OCI-LY7 (cell line): Measurements from ENCODE around the gene STK38L. TPM values are rescaled to one million over a fixed set of nuclear protein-coding genes. Genes with fewer than 3 reads are reported as not detected.

Source experiments
- BruUV-seq: library from RNA; stranded (reverse); fragments of 400-500 nt; replicated peaks from 2 replicates; lab custom pipeline; 2021; lab: Mats Ljungman, UMichigan
- CTCF ChIA-PET: fragments of 300-600 bp; sonication (Branson Sonifier 250); formaldehyde crosslinking; loops from one replicate; lab custom pipeline; 2022; ENCODE audit warnings: antibody characterized with exemption; ENCODE audit not compliant: unreplicated experiment; lab: Charles Lee
- POLR2A ChIA-PET: fragments of 300-600 bp; sonication (Branson Sonifier 250); formaldehyde crosslinking; loops from one replicate; lab custom pipeline; 2022; ENCODE audit warnings: antibody characterized with exemption; lab: Charles Lee
- DNase-seq: peaks from one replicate; pipeline ENCODE4 v3.0.0-alpha.2; 2015; ENCODE audit warnings: low spot score
- H2AFZ ChIP-seq: fragments of 200-600 bp; sonication (generic), shearing (Covaris generic); 2 replicates; pipeline ENCODE4 v1.6.1; 2014; ENCODE audit warnings: mild to moderate bottlenecking, antibody characterized with exemption, low read length, moderate library complexity
- H3K27ac ChIP-seq: fragments of 200-600 bp; sonication (generic); 2 replicates; pipeline ENCODE4 v1.5.1; 2014; ENCODE audit warnings: mixed run types, low read depth, mild to moderate bottlenecking, moderate library complexity, low read length, inconsistent platforms; ENCODE audit not compliant: poor library complexity, severe bottlenecking
- H3K36me3 ChIP-seq: fragments of 200-600 bp; sonication (generic); 2 replicates; pipeline ENCODE4 v1.6.1; 2014; ENCODE audit warnings: mild to moderate bottlenecking, antibody characterized with exemption, low read length, moderate library complexity, mixed read lengths; ENCODE audit not compliant: insufficient read depth
- H3K4me1 ChIP-seq: fragments of 200-600 bp; sonication (generic); 2 replicates; pipeline ENCODE4 v1.5.1; 2014; ENCODE audit warnings: mild to moderate bottlenecking, low read length; ENCODE audit not compliant: insufficient read depth, poor library complexity, severe bottlenecking
- H3K4me2 ChIP-seq: fragments of 200-600 bp; sonication (generic); 2 replicates; pipeline ENCODE4 v1.6.1; 2014; ENCODE audit warnings: mild to moderate bottlenecking, low read length
- H3K4me3 ChIP-seq: fragments of 200-600 bp; sonication (generic); 2 replicates; pipeline ENCODE4 v1.5.1; 2014; ENCODE audit warnings: mild to moderate bottlenecking, low read depth, low read length; ENCODE audit not compliant: poor library complexity, severe bottlenecking
- H3K79me2 ChIP-seq: fragments of 200-600 bp; sonication (generic); 2 replicates; pipeline ENCODE4 v1.6.1; 2016; ENCODE audit warnings: low read depth, mild to moderate bottlenecking, low read length, moderate library complexity, mixed read lengths; ENCODE audit not compliant: insufficient read depth
- H3K9me2 ChIP-seq: fragments of 200-600 bp; sonication (generic); 2 replicates; pipeline ENCODE4 v1.6.1; 2016; ENCODE audit warnings: mild to moderate bottlenecking, low read length, mixed read lengths; ENCODE audit not compliant: insufficient read depth
- H3K9me3 ChIP-seq: fragments of 200-600 bp; sonication (generic); 2 replicates; pipeline ENCODE4 v1.6.1; 2014; ENCODE audit warnings: mild to moderate bottlenecking, mixed run types, low read length, mixed read lengths
- H4K20me1 ChIP-seq: fragments of 200-600 bp; sonication (generic); 2 replicates; pipeline ENCODE4 v1.6.1; 2014; ENCODE audit warnings: mild to moderate bottlenecking, antibody characterized with exemption, low read length, moderate library complexity, mixed read lengths; ENCODE audit not compliant: insufficient read depth
- CTCF ChIP-seq: fragments of 200-600 bp; sonication (generic); conservative IDR thresholded peaks from 2 replicates; pipeline ENCODE4 v1.5.1; 2014; ENCODE audit warnings: mild to moderate bottlenecking, antibody characterized with exemption, low read length, moderate library complexity, mixed read lengths
- EZH2phosphoT487 ChIP-seq: fragments of 200-600 bp; sonication (generic); IDR thresholded peaks from 2 replicates; pipeline ENCODE4 v1.6.1; 2018; ENCODE audit warnings: low read depth, borderline replicate concordance, mild to moderate bottlenecking, mixed run types, antibody characterized with exemption, low read length, moderate library complexity, mixed read lengths
- intact Hi-C: fragments of 100-400 bp; cut with micrococcal nuclease; formaldehyde crosslinking; loops from one replicate; pipeline ENCODE4 v1.10.0; 2022; ENCODE audit not compliant: unreplicated experiment
- total RNA-seq, 2 experiments: library from RNA; depleted of rRNA in 1 of 2; stranded (reverse); fragments of >200 nt in 1 of 2; shearing (Covaris generic) in 1 of 2; gene quantifications; 2 replicates each; pipeline ENCODE4 v1.2.3, GENCODE V29; 2014 to 2022

STK38L gene
- total RNA-seq, 2 experiments from 2014 or later, result 15.2 to 29.9 TPM

- Histone ChIP-seq H3K36me3 (no peaks in the 10 kb centered on the region), H3K9me3 (no peaks in the 10 kb centered on the region), H2AFZ (no peak overlapping the region), H3K4me3 (no peak overlapping the region), H3K4me2 (no peak overlapping the region), H3K4me1 (no peaks in the 10 kb centered on the region), H4K20me1 (no peaks in the 10 kb centered on the region), H3K79me2 (no peaks in the 10 kb centered on the region), H3K9me2 (no peaks in the 10 kb centered on the region), H3K27ac (no peak overlapping the region)
- no peak for DNase-seq
- ChIA-PET CTCF (no interaction called here), POLR2A (interaction anchor here (0.7 to 1.5 kb wide), 2 partner anchors 36 to 100 kb away, joined by 3 to 4 read pairs; no protein-coding TSS in a partner anchor)
- BruUV-seq, result no TSS peak
- intact Hi-C loops, result no loop called here
- no peak for TF ChIP-seq CTCF
- no peak for TF ChIP-seq EZH2phosphoT487
Observed at GRCh38 chr12:27213304-27213703, 30.8 kb upstream of the STK38L start.

DNA sequence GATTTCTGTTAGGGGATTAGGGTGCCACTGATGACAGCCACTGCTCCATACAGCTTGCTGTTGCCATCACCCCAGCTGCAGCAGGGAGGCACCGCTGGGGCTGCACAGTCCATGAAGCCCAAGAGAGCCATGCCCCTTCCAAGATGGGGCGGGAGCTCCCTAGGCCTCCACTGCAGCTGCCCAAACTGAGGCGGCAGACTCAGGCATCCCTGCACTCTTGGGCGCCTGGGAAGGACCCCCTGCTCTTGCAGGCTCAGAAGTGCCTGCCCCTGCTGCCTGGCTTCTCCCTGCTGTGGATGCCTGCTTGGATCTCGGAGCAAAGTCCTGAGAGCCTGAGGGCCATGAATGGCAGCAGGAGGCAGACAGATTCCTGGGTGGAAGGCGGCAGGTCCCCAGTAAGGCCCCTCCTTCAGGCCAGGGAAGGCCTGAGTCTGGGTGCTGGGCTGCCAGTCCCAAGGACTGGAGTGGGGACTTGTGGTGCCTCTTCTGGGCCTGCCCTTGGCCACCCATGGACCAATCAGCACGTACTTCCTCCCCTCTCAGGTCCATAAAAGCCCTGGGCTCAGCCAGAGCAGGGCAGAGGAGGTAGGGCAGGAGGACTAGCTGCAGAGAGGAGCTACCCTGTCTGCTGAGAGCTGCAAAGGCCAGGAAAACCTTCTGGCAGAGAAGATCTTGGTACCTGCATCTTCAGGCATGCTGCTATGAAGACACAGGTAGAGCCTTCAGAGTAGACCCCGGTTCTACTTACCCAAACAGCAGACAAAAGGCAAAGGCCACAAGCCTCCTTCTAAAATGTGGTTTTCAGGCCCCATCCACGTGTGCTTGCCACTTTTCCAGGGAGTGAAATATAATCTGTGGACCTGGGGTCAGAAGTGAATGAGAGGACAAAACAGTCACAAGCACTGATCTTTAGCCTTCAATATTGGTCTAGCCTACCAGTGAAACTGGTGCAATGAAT, 30.0 kb upstream of the STK38L start:
- no peak overlapping the region for H3K4me3 ChIP-seq
- intact Hi-C loops, result no loop called here
- no peaks in the 10 kb centered on the region for H3K9me2 ChIP-seq
- H3K4me2 ChIP-seq, result no peak overlapping the region
- H3K9me3 ChIP-seq, result no peaks in the 10 kb centered on the region
- H4K20me1 ChIP-seq, result no peaks in the 10 kb centered on the region
- H2AFZ ChIP-seq, result no peak overlapping the region
- BruUV-seq, result no TSS peak
- DNase-seq, result no peak
- H3K36me3 ChIP-seq, result no peaks in the 10 kb centered on the region
- no peaks in the 10 kb centered on the region for H3K4me1 ChIP-seq
- ChIA-PET POLR2A (no interaction called here), CTCF (no interaction called here)
- TF ChIP-seq EZH2phosphoT487 (no peak), CTCF (no peak)
- H3K79me2 ChIP-seq, result no peaks in the 10 kb centered on the region
- no peak overlapping the region for H3K27ac ChIP-seq

DNA sequence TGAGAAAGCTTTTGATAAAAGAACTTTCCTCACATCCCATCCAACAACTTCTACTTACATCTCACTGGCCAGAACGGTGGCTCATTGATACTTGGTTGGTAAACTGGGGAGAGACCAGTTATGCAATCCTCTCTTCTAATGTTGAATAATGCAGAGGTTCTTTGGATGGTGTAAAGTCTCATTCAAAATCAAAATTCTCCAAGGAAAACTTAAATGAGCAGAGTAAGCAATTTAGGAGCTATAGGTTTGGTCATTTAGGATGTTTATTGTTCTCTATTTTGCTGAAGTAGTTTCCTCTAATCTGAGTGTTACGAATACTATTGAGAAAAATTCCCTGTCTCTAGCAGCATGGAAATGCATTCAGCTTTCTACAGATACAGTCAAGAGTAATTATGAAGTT, 26.5 kb upstream of the STK38L start:
- TF ChIP-seq EZH2phosphoT487, result no peak
- TF ChIP-seq CTCF, result no peak
- Histone ChIP-seq H3K36me3 (no peaks in the 10 kb centered on the region), H3K4me2 (no peak overlapping the region), H3K9me2 (no peaks in the 10 kb centered on the region), H2AFZ (no peak overlapping the region), H3K79me2 (no peaks in the 10 kb centered on the region), H3K27ac (no peak overlapping the region), H3K4me1 (peaks cover 25% of the 10 kb centered on the region), H3K4me3 (no peak overlapping the region), H4K20me1 (no peaks in the 10 kb centered on the region), H3K9me3 (no peaks in the 10 kb centered on the region)
- no peak for DNase-seq
- ChIA-PET POLR2A (interaction anchor here (1.3 kb wide), 1 partner anchor 38 kb away, joined by 3 read pairs; no protein-coding TSS in a partner anchor), CTCF (no interaction called here)
- intact Hi-C loops, result no loop called here
- no TSS peak for BruUV-seq
